GM12873 (cell line): Measurements from ENCODE around the gene NPHP4.

Source experiments
- TF ChIP-seq, protein P1 (sequence below): IDR thresholded peaks from 2 replicates; pipeline ENCODE4 v1.5.1; 2012; ENCODE audit warnings: low read depth, mild to moderate bottlenecking, moderate library complexity, low read length, control low read depth; ENCODE audit not compliant: insufficient read depth; ENCODE audit errors: missing control alignments

NPHP4 gene

DNA sequence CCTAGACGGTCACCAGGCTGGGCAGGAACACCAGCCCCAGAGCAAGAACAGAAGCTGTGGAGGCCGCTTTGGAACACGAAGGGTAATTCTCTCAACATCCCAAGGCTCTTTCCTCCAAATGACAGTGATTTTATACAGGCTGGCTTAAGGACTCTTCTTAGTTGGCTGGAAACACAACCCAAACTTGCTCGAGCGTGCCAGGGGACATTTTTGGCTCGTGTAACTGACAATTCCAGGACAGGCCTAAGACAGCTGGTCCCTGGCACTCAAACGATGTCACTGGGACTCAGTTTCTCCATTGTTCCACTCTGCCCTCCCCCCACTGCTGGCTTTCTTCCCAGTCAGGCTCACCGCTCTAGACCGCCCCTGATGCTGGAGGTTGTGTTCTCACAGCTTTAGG, 164.7 kb downstream of the NPHP4 start:
- TF ChIP-seq, protein P1, sequence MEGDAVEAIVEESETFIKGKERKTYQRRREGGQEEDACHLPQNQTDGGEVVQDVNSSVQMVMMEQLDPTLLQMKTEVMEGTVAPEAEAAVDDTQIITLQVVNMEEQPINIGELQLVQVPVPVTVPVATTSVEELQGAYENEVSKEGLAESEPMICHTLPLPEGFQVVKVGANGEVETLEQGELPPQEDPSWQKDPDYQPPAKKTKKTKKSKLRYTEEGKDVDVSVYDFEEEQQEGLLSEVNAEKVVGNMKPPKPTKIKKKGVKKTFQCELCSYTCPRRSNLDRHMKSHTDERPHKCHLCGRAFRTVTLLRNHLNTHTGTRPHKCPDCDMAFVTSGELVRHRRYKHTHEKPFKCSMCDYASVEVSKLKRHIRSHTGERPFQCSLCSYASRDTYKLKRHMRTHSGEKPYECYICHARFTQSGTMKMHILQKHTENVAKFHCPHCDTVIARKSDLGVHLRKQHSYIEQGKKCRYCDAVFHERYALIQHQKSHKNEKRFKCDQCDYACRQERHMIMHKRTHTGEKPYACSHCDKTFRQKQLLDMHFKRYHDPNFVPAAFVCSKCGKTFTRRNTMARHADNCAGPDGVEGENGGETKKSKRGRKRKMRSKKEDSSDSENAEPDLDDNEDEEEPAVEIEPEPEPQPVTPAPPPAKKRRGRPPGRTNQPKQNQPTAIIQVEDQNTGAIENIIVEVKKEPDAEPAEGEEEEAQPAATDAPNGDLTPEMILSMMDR = no peak

DNA sequence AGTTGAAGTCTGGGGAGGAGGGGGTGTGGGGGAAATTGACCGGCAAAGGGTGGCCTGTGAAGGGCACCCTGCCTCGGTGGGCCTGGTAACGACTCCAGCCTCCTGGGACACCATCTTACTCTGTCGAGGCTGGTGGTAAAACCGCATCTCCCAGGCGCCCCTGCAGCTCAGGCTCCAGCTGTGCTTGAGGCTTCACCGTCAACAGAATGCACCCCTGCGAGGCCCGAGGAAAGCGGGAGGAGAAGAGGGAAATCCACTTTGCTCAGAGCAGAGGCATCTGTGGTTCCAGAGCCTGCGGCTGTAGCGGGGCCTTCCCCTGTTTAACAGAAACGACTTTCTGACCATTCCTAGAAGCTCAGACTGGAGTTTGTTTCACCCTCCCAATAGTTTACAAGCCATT, 165.6 kb downstream of the NPHP4 start:
- TF ChIP-seq, protein P1 = no peak

DNA sequence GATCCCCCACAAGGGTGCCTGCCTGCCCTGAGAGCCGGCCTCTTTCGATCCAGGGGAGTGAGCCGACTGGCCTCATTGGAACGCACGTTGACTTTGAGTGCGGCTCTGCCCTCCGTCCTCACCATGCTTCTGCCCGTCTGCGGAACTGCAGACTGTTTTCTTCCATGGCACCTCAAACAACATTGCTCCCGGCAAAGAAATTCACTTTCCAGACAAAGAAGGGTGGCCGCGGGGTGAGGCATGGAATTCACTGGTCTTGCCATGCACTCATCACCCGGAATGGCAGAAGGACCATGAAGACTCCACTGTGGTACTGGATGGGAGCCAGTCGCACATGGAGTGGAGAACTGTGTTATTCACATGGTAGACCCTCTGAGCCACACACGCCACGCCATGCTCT, 169.5 kb downstream of the NPHP4 start:
- TF ChIP-seq, protein P1 = no peak

DNA sequence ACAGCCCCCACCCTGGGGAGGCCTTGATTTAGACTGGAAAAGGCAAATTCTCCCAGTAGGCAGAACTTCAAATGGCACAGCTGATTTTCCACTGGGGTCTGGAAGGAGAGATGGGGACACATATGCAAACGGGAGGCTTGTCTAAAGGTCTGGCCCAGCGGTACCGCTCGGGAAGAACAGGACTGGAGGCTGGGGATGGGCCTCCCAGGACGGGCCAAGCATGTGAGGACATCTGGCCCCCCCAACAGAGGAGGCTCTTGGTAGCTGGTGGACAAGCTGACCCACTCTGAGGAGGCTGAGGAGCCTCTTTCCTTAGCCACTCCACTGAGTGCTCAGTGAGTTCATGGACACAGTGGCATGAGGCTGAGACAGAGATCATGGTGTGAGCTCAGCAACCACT, 170.0 kb downstream of the NPHP4 start:
- TF ChIP-seq, protein P1 = no peak

DNA sequence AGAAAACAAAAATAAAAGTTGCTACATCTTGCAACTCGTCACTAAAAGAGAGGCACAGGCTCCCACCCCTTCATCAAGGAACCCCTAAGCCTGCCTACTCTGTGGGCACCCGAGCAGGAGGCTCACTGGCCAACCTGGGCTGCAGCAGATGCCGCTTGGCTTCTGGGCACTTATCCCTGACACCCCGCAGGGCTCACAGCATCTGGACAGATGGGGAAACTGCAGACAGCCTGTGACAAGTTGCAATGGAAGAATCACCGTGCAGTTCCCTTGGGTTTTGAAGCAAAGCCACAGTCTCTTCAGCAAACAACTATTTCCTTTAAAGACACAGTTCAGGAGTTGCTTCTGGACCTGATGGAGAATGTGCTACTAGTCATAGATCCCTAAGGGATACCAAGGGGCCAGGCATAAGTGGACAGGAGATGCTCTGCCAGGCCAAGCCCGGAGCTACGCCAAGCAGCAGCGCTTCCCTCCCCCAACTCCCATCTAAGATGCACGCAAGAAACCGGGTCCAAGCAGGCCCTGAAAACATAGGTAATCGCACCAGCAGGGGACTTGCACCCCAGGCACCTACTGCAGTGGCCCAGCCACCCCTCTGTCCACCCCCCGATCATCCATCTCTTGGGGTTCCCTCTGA, 170.6 kb downstream of the NPHP4 start:
- TF ChIP-seq, protein P1 = no peak

DNA sequence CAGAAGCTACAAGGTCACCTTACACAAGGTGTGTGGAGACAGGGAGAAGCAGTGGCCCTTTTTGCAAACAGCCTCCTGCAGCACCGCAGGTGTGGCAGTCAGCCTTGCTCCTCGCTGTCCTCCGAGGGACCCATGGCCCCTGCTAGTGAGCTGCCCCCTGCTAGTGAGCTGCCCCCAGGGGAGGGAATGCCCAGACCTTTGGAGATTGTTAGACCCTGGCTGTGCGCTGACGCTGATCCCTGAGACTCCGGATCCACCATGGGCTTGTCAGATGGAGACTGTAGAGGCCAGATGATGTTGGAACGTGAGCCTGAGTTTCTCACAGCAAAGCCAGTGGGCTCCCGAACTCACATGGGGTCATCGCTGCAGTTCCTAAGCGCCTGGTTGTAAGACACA, 172.2 kb downstream of the NPHP4 start:
- TF ChIP-seq, protein P1 = no peak

DNA sequence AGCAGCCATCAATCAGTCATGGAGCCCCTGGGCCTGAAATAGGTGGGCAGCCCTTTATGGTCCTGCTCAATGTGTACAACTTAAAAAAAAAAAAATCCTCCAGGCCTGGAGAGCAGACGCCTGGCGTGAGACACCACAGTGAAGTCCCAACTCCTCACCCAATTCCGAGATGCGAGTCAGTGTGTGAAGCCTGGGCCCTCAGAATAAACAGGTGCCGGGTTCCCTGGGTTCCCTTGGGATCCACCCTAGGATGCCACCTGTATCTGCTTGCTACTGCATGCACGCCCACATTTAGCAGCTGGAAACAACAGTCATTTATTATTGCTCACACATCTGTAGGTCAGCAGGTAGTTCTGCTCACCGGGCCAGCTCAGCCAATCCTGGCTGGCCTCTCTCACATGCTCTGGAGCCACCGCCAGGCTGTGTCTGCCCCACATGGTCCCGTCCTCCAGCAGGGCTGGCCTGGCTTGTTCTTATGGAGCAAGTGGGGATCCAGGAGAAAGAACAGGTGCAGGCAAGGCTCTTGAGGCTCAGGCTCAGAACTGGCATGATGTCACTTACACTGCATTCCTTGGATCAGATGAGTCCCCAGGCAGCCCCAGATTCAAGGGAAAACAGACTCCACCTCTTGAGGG, 172.7 kb downstream of the NPHP4 start:
- TF ChIP-seq, protein P1 = no peak
